B cell (primary cell): ENCODE data around the gene CFAP97D2.

Experiments used
- EZH2 ChIP-seq: IDR thresholded peaks from 2 replicates; pipeline ENCODE4 v1.6.1; 2012; ENCODE audit warnings: borderline replicate concordance, low read depth, mild to moderate bottlenecking, moderate library complexity, low read length; ENCODE audit not compliant: insufficient read depth, poor library complexity, severe bottlenecking
- TF ChIP-seq, protein P1 (sequence below): fragments of 200-600 bp; IDR thresholded peaks from one replicate; pipeline ENCODE4 v1.8.0; 2022; ENCODE audit warnings: antibody characterized with exemption, mild to moderate bottlenecking

GRCh38 chr13:114140131-114140905, 38.7 kb upstream of the CFAP97D2 start:
- TF ChIP-seq, protein P1, sequence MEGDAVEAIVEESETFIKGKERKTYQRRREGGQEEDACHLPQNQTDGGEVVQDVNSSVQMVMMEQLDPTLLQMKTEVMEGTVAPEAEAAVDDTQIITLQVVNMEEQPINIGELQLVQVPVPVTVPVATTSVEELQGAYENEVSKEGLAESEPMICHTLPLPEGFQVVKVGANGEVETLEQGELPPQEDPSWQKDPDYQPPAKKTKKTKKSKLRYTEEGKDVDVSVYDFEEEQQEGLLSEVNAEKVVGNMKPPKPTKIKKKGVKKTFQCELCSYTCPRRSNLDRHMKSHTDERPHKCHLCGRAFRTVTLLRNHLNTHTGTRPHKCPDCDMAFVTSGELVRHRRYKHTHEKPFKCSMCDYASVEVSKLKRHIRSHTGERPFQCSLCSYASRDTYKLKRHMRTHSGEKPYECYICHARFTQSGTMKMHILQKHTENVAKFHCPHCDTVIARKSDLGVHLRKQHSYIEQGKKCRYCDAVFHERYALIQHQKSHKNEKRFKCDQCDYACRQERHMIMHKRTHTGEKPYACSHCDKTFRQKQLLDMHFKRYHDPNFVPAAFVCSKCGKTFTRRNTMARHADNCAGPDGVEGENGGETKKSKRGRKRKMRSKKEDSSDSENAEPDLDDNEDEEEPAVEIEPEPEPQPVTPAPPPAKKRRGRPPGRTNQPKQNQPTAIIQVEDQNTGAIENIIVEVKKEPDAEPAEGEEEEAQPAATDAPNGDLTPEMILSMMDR, result no peak
- TF ChIP-seq EZH2, result no peak
